GM19395 (cell line): ENCODE data around the gene CCDC57.

Source experiments
- ATAC-seq: cut with Tn5 transposase; IDR thresholded peaks from one replicate; pipeline ENCODE4 v1.9.1; 2021; ENCODE audit warnings: mild to moderate bottlenecking, moderate library complexity; ENCODE audit not compliant: unreplicated experiment

CCDC57 gene

GRCh38 chr17:82053556-82054263 lies 158.9 kb downstream of the CCDC57 start:
- ATAC-seq, result no peak

GRCh38 chr17:82053130-82053529 lies 159.5 kb downstream of the CCDC57 start:
- ATAC-seq, result no peak

- no peak for ATAC-seq
Observed at GRCh38 chr17:82052638-82053059, 160.0 kb downstream of the CCDC57 start.

- peak; percentile 60 for ATAC-seq
Observed at GRCh38 chr17:82051776-82052637, 160.6 kb downstream of the CCDC57 start, which contains the start of the genes GPS1 and RFNG. TSS of gene GPS1 (plus strand) at chr17:82051898. CDS start at chr17:82051932, 34 bp downstream. TSS of gene RFNG (minus strand) at chr17:82051811. CDS start at chr17:82051766, 45 bp downstream.
